Measurements from ENCODE around the gene RFX3.

The RFX3 gene

GRCh38 chr9:3268223-3268622 is 257.6 kb downstream of the RFX3 start:
- DNase-seq: no peak

GRCh38 chr9:3263698-3264097 is 262.1 kb downstream of the RFX3 start:
- no peak for DNase-seq

- DNase-seq: no peak
Measured at GRCh38 chr9:3262826-3263529, 262.8 kb downstream of the RFX3 start.

- DNase-seq: no peak
Measured at GRCh38 chr9:3261484-3261883, 264.3 kb downstream of the RFX3 start.

- DNase-seq: no peak
Measured at GRCh38 chr9:3256571-3257330, 269.1 kb downstream of the RFX3 start.

- DNase-seq: no peak
Measured at GRCh38 chr9:3251309-3251708, 274.5 kb downstream of the RFX3 start.

GRCh38 chr9:3250741-3251140 is 275.1 kb downstream of the RFX3 start:
- DNase-seq: no peak

GRCh38 chr9:3247211-3247610 is 278.6 kb downstream of the RFX3 start:
- no peak for DNase-seq

- no peak for DNase-seq
Measured at GRCh38 chr9:3246241-3246640, 279.6 kb downstream of the RFX3 start.

GRCh38 chr9:3244963-3245653 is 280.7 kb downstream of the RFX3 start:
- DNase-seq: no peak

- DNase-seq: no peak
Measured at GRCh38 chr9:3243683-3244082, 282.1 kb downstream of the RFX3 start.

GRCh38 chr9:3241290-3241689 is 284.5 kb downstream of the RFX3 start:
- no peak for DNase-seq

GRCh38 chr9:3240656-3241268 is 285.0 kb downstream of the RFX3 start:
- DNase-seq: peak; percentile 81

GRCh38 chr9:3239240-3239639 is 286.6 kb downstream of the RFX3 start:
- no peak for DNase-seq

GRCh38 chr9:3238236-3238635 is 287.6 kb downstream of the RFX3 start:
- DNase-seq: no peak

GRCh38 chr9:3237121-3237520 is 288.7 kb downstream of the RFX3 start:
- DNase-seq: no peak

GRCh38 chr9:3235497-3235896 is 290.3 kb downstream of the RFX3 start:
- DNase-seq: no peak

- no peak for DNase-seq
Measured at GRCh38 chr9:3224931-3225330, 300.9 kb downstream of the RFX3 start.

- DNase-seq: no peak
Measured at GRCh38 chr9:3215658-3216057, 310.1 kb downstream of the RFX3 start.

GRCh38 chr9:3214741-3215140 is 311.1 kb downstream of the RFX3 start:
- no peak for DNase-seq

GRCh38 chr9:3205421-3206095 is 320.2 kb downstream of the RFX3 start:
- DNase-seq: no peak

GRCh38 chr9:3200331-3200774 is 325.4 kb downstream of the RFX3 start:
- no peak for DNase-seq

GRCh38 chr9:3193791-3194190 is 332.0 kb downstream of the RFX3 start:
- no peak for DNase-seq
